ENCODE data around the gene KRTAP2-3. TPM values are rescaled to one million over a fixed set of nuclear protein-coding genes. Genes with fewer than 3 reads are reported as not detected.
"Not testable (repeated sequence)": the region's sequence is repeated elsewhere in the genome, so short reads cannot be mapped to it uniquely, and the experiment has no call there.

The KRTAP2-3 gene
- not detected for total RNA-seq

- no peak for DNase-seq (ENCODE audit: low spot score)
- Histone ChIP-seq H3K4me1 (no peaks in the 10 kb centered on the region), H3K27ac (no peak within 1 kb of the TSS), H3K36me3 (no peaks in the 10 kb centered on the region), H3K9me3 (peaks cover 0 to 8% of the 10 kb centered on the region in 2 donors), H3K4me3 (no peak within 1 kb of the TSS), H3K27me3 (no peaks in the 10 kb centered on the region)
- TF ChIP-seq CTCF (IDR thresholded peaks at IDR 0.05) = no peak
Observed at GRCh38 chr17:41060052-41060604, at the start of gene KRTAP2-3. KRTAP2-3 (minus strand) TSS chr17:41060114; CDS start chr17:41060050, 64 bp downstream.

- H3K9me3 ChIP-seq; H3K4me3 ChIP-seq; H3K4me1 ChIP-seq; H3K27me3 ChIP-seq; H3K36me3 ChIP-seq; H3K27ac ChIP-seq; DNase-seq (ENCODE audit: low spot score): not testable (repeated sequence)
Observed at GRCh38 chr17:41108728-41109386, 48.9 kb upstream of the KRTAP2-3 start.

- Histone ChIP-seq H3K27me3 (no peaks in the 10 kb centered on the region), H3K9me3 (no peaks in the 10 kb centered on the region), H3K27ac (no peak overlapping the region), H3K4me1 (no peaks in the 10 kb centered on the region), H3K4me3 (no peak overlapping the region), H3K36me3 (no peaks in the 10 kb centered on the region)
- no peak for TF ChIP-seq CTCF (IDR thresholded peaks at IDR 0.05)
- DNase-seq (ENCODE audit: low spot score) = no peak
Observed at GRCh38 chr17:41107941-41108450, 48.1 kb upstream of the KRTAP2-3 start.

GRCh38 chr17:41105347-41105746 lies 45.4 kb upstream of the KRTAP2-3 start, which contains the start of gene KRTAP4-9:
KRTAP4-9 (plus strand) TSS chr17:41105389; CDS start chr17:41105389, 0 bp downstream.
- not testable (repeated sequence) for H3K4me3 ChIP-seq; H3K4me1 ChIP-seq; H3K9me3 ChIP-seq; H3K27ac ChIP-seq; H3K27me3 ChIP-seq; H3K36me3 ChIP-seq; DNase-seq (ENCODE audit: low spot score)

GRCh38 chr17:41104386-41105038 lies 44.6 kb upstream of the KRTAP2-3 start:
- not testable (repeated sequence) for H3K9me3 ChIP-seq; H3K4me3 ChIP-seq; H3K36me3 ChIP-seq; H3K27ac ChIP-seq; H3K27me3 ChIP-seq; H3K4me1 ChIP-seq; DNase-seq (ENCODE audit: low spot score)

GRCh38 chr17:41103896-41104295 lies 44.0 kb upstream of the KRTAP2-3 start:
- Histone ChIP-seq H3K9me3 (no peaks in the 10 kb centered on the region), H3K4me3 (no peak overlapping the region), H3K27ac (no peak overlapping the region), H3K36me3 (no peaks in the 10 kb centered on the region), H3K27me3 (no peaks in the 10 kb centered on the region), H3K4me1 (no peaks in the 10 kb centered on the region)
- no peak for DNase-seq (ENCODE audit: low spot score)
- TF ChIP-seq CTCF (IDR thresholded peaks at IDR 0.05) = no peak

- Histone ChIP-seq H3K9me3 (no peaks in the 10 kb centered on the region), H3K4me1 (no peaks in the 10 kb centered on the region), H3K27me3 (no peaks in the 10 kb centered on the region), H3K36me3 (no peaks in the 10 kb centered on the region), H3K27ac (no peak within 1 kb of the TSS), H3K4me3 (no peak within 1 kb of the TSS)
- no peak for DNase-seq (ENCODE audit: low spot score)
- TF ChIP-seq CTCF (IDR thresholded peaks at IDR 0.05) = no peak
Observed at GRCh38 chr17:41101586-41102259, 41.8 kb upstream of the KRTAP2-3 start, which contains the start of gene KRTAP4-16. KRTAP4-16 (minus strand) TSS chr17:41102209; CDS start chr17:41102209, 0 bp downstream.

- not testable (repeated sequence) for H3K36me3 ChIP-seq; H3K4me1 ChIP-seq; H3K4me3 ChIP-seq; H3K27me3 ChIP-seq; DNase-seq (ENCODE audit: low spot score); H3K27ac ChIP-seq; H3K9me3 ChIP-seq
Observed at GRCh38 chr17:41099682-41100480, 40.0 kb upstream of the KRTAP2-3 start.
